Keratinocyte (primary cell): ENCODE data around the gene PLEKHA8. TPM values are rescaled to one million over a fixed set of nuclear protein-coding genes. Genes with fewer than 3 reads are reported as not detected.

Experiments
- DNase-seq: peaks from one replicate; pipeline ENCODE4 v3.0.0-alpha.2; 2011; ENCODE audit warnings: low read depth, missing footprints, low spot score
- FAIRE-seq: peaks from 2 replicates; lab custom pipeline; 2011; peaks lifted over from hg19 to GRCh38; lab: Jason Lieb, UNC
- H2AFZ ChIP-seq: 2 replicates; pipeline ENCODE4 v1.6.0; 2012; ENCODE audit warnings: low read length, control low read depth, inconsistent platforms; ENCODE audit not compliant: control insufficient read depth
- H3K27ac ChIP-seq: 2 replicates; pipeline ENCODE4 v1.5.1; 2011; ENCODE audit warnings: low read length; ENCODE audit not compliant: control insufficient read depth, insufficient read depth
- H3K27me3 ChIP-seq: 3 replicates; pipeline ENCODE4 v1.6.0; 2011; ENCODE audit warnings: low read length; ENCODE audit not compliant: control insufficient read depth, insufficient read depth; ENCODE audit errors: extremely low read depth
- H3K36me3 ChIP-seq, 2 experiments: 2 replicates in 1 of 2; 3 replicates in 1 of 2; pipeline ENCODE4 v1.5.1; 2011; ENCODE audit warnings: low read length in 2 of 2, mild to moderate bottlenecking in 1 of 2; ENCODE audit not compliant: control insufficient read depth in 2 of 2, insufficient read depth in 2 of 2; ENCODE audit errors: extremely low read depth in 1 of 2
- H3K4me1 ChIP-seq: 3 replicates; pipeline ENCODE4 v1.5.1; 2011; ENCODE audit warnings: low read length; ENCODE audit not compliant: control insufficient read depth, insufficient read depth; ENCODE audit errors: extremely low read depth
- H3K4me2 ChIP-seq: 3 replicates; pipeline ENCODE4 v1.6.0; 2011; ENCODE audit warnings: low read depth, low read length; ENCODE audit not compliant: control insufficient read depth, insufficient read depth; ENCODE audit errors: extremely low read depth
- H3K4me3 ChIP-seq, 3 experiments: fragments of 200-600 bp in 1 of 3; sonication (generic) in 1 of 3; 2 replicates in 2 of 3; 3 replicates in 1 of 3; pipeline ENCODE4 v1.5.1; 2011 to 2016; ENCODE audit warnings: low read length in 3 of 3, mild to moderate bottlenecking in 3 of 3, control low read depth in 2 of 3, inconsistent platforms in 1 of 3, low read depth in 1 of 3, mixed read lengths in 1 of 3, mixed run types in 1 of 3, moderate library complexity in 1 of 3; ENCODE audit not compliant: control insufficient read depth in 2 of 3, insufficient read depth in 2 of 3; ENCODE audit errors: extremely low read depth in 1 of 3
- H3K79me2 ChIP-seq: 2 replicates; pipeline ENCODE4 v1.6.0; 2012; ENCODE audit warnings: low read length; ENCODE audit not compliant: control insufficient read depth, insufficient read depth
- H3K9ac ChIP-seq: 3 replicates; pipeline ENCODE4 v1.6.0; 2011; ENCODE audit warnings: low read length; ENCODE audit not compliant: control insufficient read depth, insufficient read depth; ENCODE audit errors: extremely low read depth
- H3K9me1 ChIP-seq: 3 replicates; pipeline ENCODE4 v1.6.0; 2011; ENCODE audit warnings: low read length; ENCODE audit not compliant: control insufficient read depth, insufficient read depth; ENCODE audit errors: extremely low read depth
- H3K9me3 ChIP-seq: 2 replicates; pipeline ENCODE4 v1.5.1; 2012; ENCODE audit warnings: low read depth, low read length; ENCODE audit not compliant: control insufficient read depth
- H4K20me1 ChIP-seq: 3 replicates; pipeline ENCODE4 v1.6.0; 2011; ENCODE audit warnings: low read length; ENCODE audit not compliant: control insufficient read depth, insufficient read depth; ENCODE audit errors: extremely low read depth
- CTCF ChIP-seq, 3 experiments: IDR thresholded peaks in 1 of 3; conservative IDR thresholded peaks in 1 of 3; optimal IDR thresholded peaks in 1 of 3; 2 replicates in 2 of 3; 3 replicates in 1 of 3; pipeline versions ENCODE3 to v1.5.1; 2011; ENCODE audit warnings: low read length in 3 of 3, mild to moderate bottlenecking in 3 of 3, moderate library complexity in 2 of 3, control low read depth in 1 of 3, inconsistent platforms in 1 of 3; ENCODE audit not compliant: insufficient read depth in 2 of 3; ENCODE audit errors: extremely low read depth in 1 of 3
- EZH2 ChIP-seq: IDR thresholded peaks from one replicate; pipeline ENCODE4 v1.6.1; 2012; ENCODE audit warnings: inconsistent platforms, mild to moderate bottlenecking, low read length, moderate library complexity
- dilution Hi-C: fragments of 300-500 bp; cut with MboI; formaldehyde crosslinking; loops from one replicate; pipeline ENCODE4 v1.7.0; 2020; ENCODE audit warnings: low sequenced_read_pairs; ENCODE audit not compliant: extremely low pct_ligation_motif_present
- polyA plus RNA-seq, 5 experiments: library from polyadenylated mRNA; depleted of rRNA in 3 of 5; stranded (reverse) in 3 of 5; stranded (forward) in 1 of 5; unstranded in 1 of 5; fragments of >200 nt; gene quantifications; 1 replicate in 1 of 5; 2 replicates in 3 of 5; 3 replicates in 1 of 5; pipeline versions ENCODE4 v1.2.1 to v1.2.3, GENCODE V29; 2011 to 2012; ENCODE audit warnings: missing spikeins in 2 of 5, low read depth in 1 of 5, low replicate concordance in 1 of 5

The PLEKHA8 gene
- polyA plus RNA-seq, 1 donor (not counting 4 experiments of a cell fraction or from before 2014, with no cell fraction given): 9.6 TPM

- dilution Hi-C loops: no loop called here
- no peak overlapping the region for H2AFZ ChIP-seq
- H3K4me3 ChIP-seq: no peak overlapping the region
- H3K27ac ChIP-seq: no peak overlapping the region
- no peaks in the 10 kb centered on the region for H4K20me1 ChIP-seq
- H3K4me2 ChIP-seq: no peak overlapping the region
- FAIRE-seq (peak; percentile 46), DNase-seq (no peak)
- no peaks in the 10 kb centered on the region for H3K9me3 ChIP-seq
- TF ChIP-seq CTCF (optimal IDR thresholded peaks at IDR 0.05 in 1 of 3, IDR thresholded peaks at IDR 0.05 in 1 of 3, conservative IDR thresholded peaks at IDR 0.05 in 1 of 3; ENCODE audit: extremely low read depth in 1 of 3, insufficient read depth in 2 of 3, low read length in 3 of 3): no peak
- peaks cover 5% of the 10 kb centered on the region for H3K4me1 ChIP-seq
- H3K36me3 ChIP-seq: peaks cover 4 to 9% of the 10 kb centered on the region in 2 experiments
- H3K9ac ChIP-seq: no peak overlapping the region
- no peaks in the 10 kb centered on the region for H3K27me3 ChIP-seq
- no peaks in the 10 kb centered on the region for H3K9me1 ChIP-seq
- no peaks in the 10 kb centered on the region for H3K79me2 ChIP-seq
Measured at GRCh38 chr7:30065746-30066145, 37.5 kb downstream of the PLEKHA8 start.

GRCh38 chr7:30066687-30067086, 38.5 kb downstream of the PLEKHA8 start:
- H3K4me3 ChIP-seq: no peak overlapping the region
- no peaks in the 10 kb centered on the region for H3K79me2 ChIP-seq
- peaks cover 5% of the 10 kb centered on the region for H3K4me1 ChIP-seq
- H3K9ac ChIP-seq: no peak overlapping the region
- H3K27me3 ChIP-seq: no peaks in the 10 kb centered on the region
- H3K4me2 ChIP-seq: no peak overlapping the region
- H4K20me1 ChIP-seq: no peaks in the 10 kb centered on the region
- no peak for TF ChIP-seq CTCF (optimal IDR thresholded peaks at IDR 0.05 in 1 of 3, IDR thresholded peaks at IDR 0.05 in 1 of 3, conservative IDR thresholded peaks at IDR 0.05 in 1 of 3; ENCODE audit: extremely low read depth in 1 of 3, insufficient read depth in 2 of 3, low read length in 3 of 3)
- no peak for TF ChIP-seq EZH2
- peaks cover 4 to 9% of the 10 kb centered on the region in 2 experiments for H3K36me3 ChIP-seq
- DNase-seq (no peak), FAIRE-seq (no peak)
- H3K9me1 ChIP-seq: no peaks in the 10 kb centered on the region
- no peak overlapping the region for H2AFZ ChIP-seq
- H3K27ac ChIP-seq: no peak overlapping the region
- H3K9me3 ChIP-seq: no peaks in the 10 kb centered on the region
- dilution Hi-C loops: no loop called here
